Lower leg skin (tissue), 3 donors: ENCODE results near the gene TMEM140.

Source experiments
- CTCF ChIP-seq, 3 donors: fragments of 450-650 bp; IDR thresholded peaks; one replicate each; pipeline ENCODE4 v1.5.1; 2016; ENCODE audit warnings: antibody characterized with exemption in 3 of 3, mild to moderate bottlenecking in 3 of 3, moderate library complexity in 2 of 3
- POLR2A ChIP-seq, 2 donors: fragments of 450-650 bp; IDR thresholded peaks; one replicate each; pipeline ENCODE4 v1.6.1; 2016 to 2017; ENCODE audit warnings: antibody characterized with exemption in 2 of 2, mild to moderate bottlenecking in 1 of 2, moderate library complexity in 1 of 2

GRCh38 chr7:135195156-135195555 lies 47.3 kb downstream of the TMEM140 start:
- no peak for TF ChIP-seq CTCF (IDR thresholded peaks at IDR 0.05)
- TF ChIP-seq POLR2A (IDR thresholded peaks at IDR 0.05) = no peak
